HFF-Myc (cell line): ENCODE measurements around the gene DMD.
"Not testable (repeated sequence)": the region's sequence is repeated elsewhere in the genome, so short reads cannot be mapped to it uniquely, and the experiment has no call there.

Experiments
- DNase-seq: peaks from one replicate; pipeline ENCODE4 v3.0.0-alpha.2; 2011; ENCODE audit warnings: low read depth; ENCODE audit errors: extremely low read depth
- H3K4me3 ChIP-seq: replicated peaks from 2 replicates; pipeline ENCODE4 v1.5.1; 2011; ENCODE audit warnings: low read depth, mild to moderate bottlenecking, control low read depth, low read length
- TF ChIP-seq, protein P1 (sequence below): IDR thresholded peaks from 2 replicates; pipeline ENCODE4 v1.5.1; 2012; ENCODE audit warnings: mild to moderate bottlenecking, low read depth, low read length, control low read depth; ENCODE audit errors: missing control alignments

Gene DMD

GRCh38 chrX:32267796-32268195 lies 943.6 kb downstream of the DMD start:
- no peak for DNase-seq

GRCh38 chrX:32246675-32247074 lies 964.7 kb downstream of the DMD start:
- H3K4me3 ChIP-seq, DNase-seq: not testable (repeated sequence)

More at GRCh38 chrX:32267796-32268195, 943.6 kb downstream of the DMD start:
- TF ChIP-seq, protein P1, sequence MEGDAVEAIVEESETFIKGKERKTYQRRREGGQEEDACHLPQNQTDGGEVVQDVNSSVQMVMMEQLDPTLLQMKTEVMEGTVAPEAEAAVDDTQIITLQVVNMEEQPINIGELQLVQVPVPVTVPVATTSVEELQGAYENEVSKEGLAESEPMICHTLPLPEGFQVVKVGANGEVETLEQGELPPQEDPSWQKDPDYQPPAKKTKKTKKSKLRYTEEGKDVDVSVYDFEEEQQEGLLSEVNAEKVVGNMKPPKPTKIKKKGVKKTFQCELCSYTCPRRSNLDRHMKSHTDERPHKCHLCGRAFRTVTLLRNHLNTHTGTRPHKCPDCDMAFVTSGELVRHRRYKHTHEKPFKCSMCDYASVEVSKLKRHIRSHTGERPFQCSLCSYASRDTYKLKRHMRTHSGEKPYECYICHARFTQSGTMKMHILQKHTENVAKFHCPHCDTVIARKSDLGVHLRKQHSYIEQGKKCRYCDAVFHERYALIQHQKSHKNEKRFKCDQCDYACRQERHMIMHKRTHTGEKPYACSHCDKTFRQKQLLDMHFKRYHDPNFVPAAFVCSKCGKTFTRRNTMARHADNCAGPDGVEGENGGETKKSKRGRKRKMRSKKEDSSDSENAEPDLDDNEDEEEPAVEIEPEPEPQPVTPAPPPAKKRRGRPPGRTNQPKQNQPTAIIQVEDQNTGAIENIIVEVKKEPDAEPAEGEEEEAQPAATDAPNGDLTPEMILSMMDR = no peak
- no peak overlapping the region for H3K4me3 ChIP-seq

DNA sequence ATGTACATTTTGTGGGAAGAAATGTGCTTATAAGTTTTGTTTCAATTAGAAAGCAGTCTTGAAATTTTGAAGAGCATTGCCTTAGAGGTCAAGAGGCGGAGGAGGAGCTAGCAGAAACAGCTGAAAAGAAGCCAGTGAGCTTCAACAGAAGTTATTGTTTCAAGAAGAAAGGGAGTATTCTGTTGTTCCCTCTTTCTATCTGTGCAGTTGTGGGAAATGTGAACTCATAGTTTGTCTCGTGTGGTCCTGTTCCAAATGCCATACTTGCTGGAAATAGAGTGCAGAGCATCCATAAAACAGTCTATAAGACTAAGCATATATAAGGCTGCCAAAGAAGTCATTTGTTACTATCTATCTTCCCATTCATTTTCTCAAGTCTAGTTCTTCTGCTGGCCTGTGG lies 1015.7 kb downstream of the DMD start:
- H3K4me3 ChIP-seq = no peak overlapping the region
- no peak for DNase-seq
- TF ChIP-seq, protein P1 = no peak

DNA sequence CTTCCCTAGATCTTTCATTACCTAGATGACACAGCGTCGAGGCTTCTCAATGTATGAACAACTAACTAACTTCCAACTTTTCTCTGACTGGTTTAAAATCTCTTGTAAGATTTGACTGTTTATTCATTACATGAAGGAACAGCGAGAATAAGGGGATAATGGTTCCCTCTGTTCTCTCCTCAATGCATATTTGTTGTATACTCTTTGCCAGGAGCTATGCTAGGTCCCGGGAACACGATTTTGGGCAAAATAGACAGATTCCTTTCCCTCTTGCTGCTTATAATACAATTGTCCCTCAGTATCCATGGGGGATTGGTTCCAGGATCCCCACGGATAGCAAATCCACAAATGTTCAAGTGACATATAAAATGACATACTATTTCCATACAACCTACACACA lies 1020.0 kb downstream of the DMD start:
- TF ChIP-seq, protein P1 = no peak
- no peak for DNase-seq
- H3K4me3 ChIP-seq = no peak overlapping the region

DNA sequence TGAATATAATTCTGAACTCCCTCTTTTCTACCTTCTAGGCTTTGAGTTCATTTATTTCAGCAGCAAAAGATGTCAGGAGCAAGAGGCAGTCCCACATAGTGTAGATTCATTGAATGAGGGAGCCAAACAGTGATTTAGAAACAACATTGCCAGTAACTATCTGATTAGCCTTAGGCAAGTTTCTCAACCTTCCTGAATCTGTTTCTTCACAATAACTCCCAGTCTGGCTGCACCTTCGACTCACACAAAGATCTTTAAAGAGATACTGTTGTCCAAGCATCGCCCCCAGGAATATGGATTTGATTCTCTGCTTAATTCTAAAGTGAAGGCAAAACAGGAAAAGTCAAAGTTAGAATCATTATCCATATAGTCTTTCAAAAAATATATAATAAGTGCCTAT lies 1026.2 kb downstream of the DMD start:
- H3K4me3 ChIP-seq = no peak overlapping the region
- no peak for DNase-seq
- TF ChIP-seq, protein P1 = no peak

DNA sequence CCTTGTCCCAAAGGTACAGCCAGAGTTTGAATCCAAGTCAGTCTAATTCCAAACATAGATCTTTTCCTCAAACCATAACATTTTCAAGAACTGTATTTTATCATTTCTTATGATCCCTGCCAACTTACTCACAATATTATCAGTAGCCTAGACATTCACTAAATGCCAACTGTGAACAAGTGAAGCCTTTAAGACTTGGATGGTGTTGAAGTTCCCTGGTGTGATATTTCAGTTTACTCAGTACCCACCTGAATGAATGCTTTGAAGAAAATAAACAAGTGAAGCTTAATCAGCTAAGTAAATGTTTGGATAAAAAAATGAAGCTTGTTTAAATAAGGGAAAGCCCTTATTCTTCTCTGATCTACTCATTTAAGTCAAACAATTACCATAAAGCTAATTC lies 1028.3 kb downstream of the DMD start:
- TF ChIP-seq, protein P1 = no peak
- no peak overlapping the region for H3K4me3 ChIP-seq
- no peak for DNase-seq

GRCh38 chrX:32176510-32176909 lies 1034.8 kb downstream of the DMD start:
- H3K4me3 ChIP-seq = no peak overlapping the region
- no peak for DNase-seq
- TF ChIP-seq, protein P1 = no peak
